ENCODE measurements around the gene SH3BP2.

SH3BP2 gene

GRCh38 chr4:2823301-2823670, 30.4 kb downstream of the SH3BP2 start:
- Histone ChIP-seq H3K9ac (ENCODE audit: low read length) (no peak overlapping the region), H3K79me2 (ENCODE audit: insufficient read depth, low read length) (no peaks in the 10 kb centered on the region), H3K4me1 (ENCODE audit: insufficient read depth, low read length, severe bottlenecking) (no peaks in the 10 kb centered on the region), H3K4me3 (ENCODE audit: low read depth, low read length, poor library complexity, severe bottlenecking) (no peak overlapping the region), H3K9me2 (ENCODE audit: low read depth, low read length) (no peaks in the 10 kb centered on the region), H3K27me3 (ENCODE audit: insufficient read depth, low read length) (no peaks in the 10 kb centered on the region), H3K4me2 (ENCODE audit: low read length) (no peak overlapping the region), H3K36me3 (ENCODE audit: insufficient read depth, low read length) (no peaks in the 10 kb centered on the region), H3F3A (ENCODE audit: insufficient read depth, low read length) (no peaks in the 10 kb centered on the region), H3K27ac (ENCODE audit: low read depth, low read length, poor library complexity, severe bottlenecking) (no peak overlapping the region), H4K20me1 (ENCODE audit: insufficient read depth, low read length) (no peaks in the 10 kb centered on the region), H3K9me3 (ENCODE audit: low read length) (no peaks in the 10 kb centered on the region), H2AFZ (ENCODE audit: low read length) (no peak overlapping the region)
- no peak for TF ChIP-seq EZH2 (IDR thresholded peaks at IDR 0.05; ENCODE audit: borderline replicate concordance, low read length)
- no peak for TF ChIP-seq CTCF (IDR thresholded peaks at IDR 0.05; ENCODE audit: low read length)

GRCh38 chr4:2823671-2824328, 30.9 kb downstream of the SH3BP2 start:
- Histone ChIP-seq H3K27ac (ENCODE audit: low read depth, low read length, poor library complexity, severe bottlenecking) (no peak overlapping the region), H3K4me2 (ENCODE audit: low read length) (no peak overlapping the region), H3K4me1 (ENCODE audit: insufficient read depth, low read length, severe bottlenecking) (no peaks in the 10 kb centered on the region), H3K36me3 (ENCODE audit: insufficient read depth, low read length) (no peaks in the 10 kb centered on the region), H3K4me3 (ENCODE audit: low read depth, low read length, poor library complexity, severe bottlenecking) (no peak overlapping the region), H3K9me3 (ENCODE audit: low read length) (no peaks in the 10 kb centered on the region), H2AFZ (ENCODE audit: low read length) (no peak overlapping the region), H3F3A (ENCODE audit: insufficient read depth, low read length) (no peaks in the 10 kb centered on the region), H3K79me2 (ENCODE audit: insufficient read depth, low read length) (no peaks in the 10 kb centered on the region), H4K20me1 (ENCODE audit: insufficient read depth, low read length) (no peaks in the 10 kb centered on the region), H3K9me2 (ENCODE audit: low read depth, low read length) (no peaks in the 10 kb centered on the region), H3K9ac (ENCODE audit: low read length) (no peak overlapping the region), H3K27me3 (ENCODE audit: insufficient read depth, low read length) (no peaks in the 10 kb centered on the region)
- TF ChIP-seq CTCF (IDR thresholded peaks at IDR 0.05; ENCODE audit: low read length) (no peak), EZH2 (IDR thresholded peaks at IDR 0.05; ENCODE audit: borderline replicate concordance, low read length) (no peak)

- Histone ChIP-seq H4K20me1 (ENCODE audit: insufficient read depth, low read length) (no peaks in the 10 kb centered on the region), H3K79me2 (ENCODE audit: insufficient read depth, low read length) (no peaks in the 10 kb centered on the region), H3K9ac (ENCODE audit: low read length) (no peak overlapping the region), H3K9me2 (ENCODE audit: low read depth, low read length) (no peaks in the 10 kb centered on the region), H3K27ac (ENCODE audit: low read depth, low read length, poor library complexity, severe bottlenecking) (no peak overlapping the region), H3K36me3 (ENCODE audit: insufficient read depth, low read length) (no peaks in the 10 kb centered on the region), H3K27me3 (ENCODE audit: insufficient read depth, low read length) (no peaks in the 10 kb centered on the region), H3K9me3 (ENCODE audit: low read length) (no peaks in the 10 kb centered on the region), H2AFZ (ENCODE audit: low read length) (no peak overlapping the region), H3K4me1 (ENCODE audit: insufficient read depth, low read length, severe bottlenecking) (no peaks in the 10 kb centered on the region), H3K4me3 (ENCODE audit: low read depth, low read length, poor library complexity, severe bottlenecking) (no peak overlapping the region), H3F3A (ENCODE audit: insufficient read depth, low read length) (no peaks in the 10 kb centered on the region), H3K4me2 (ENCODE audit: low read length) (no peak overlapping the region)
- TF ChIP-seq EZH2 (IDR thresholded peaks at IDR 0.05; ENCODE audit: borderline replicate concordance, low read length) (no peak), CTCF (IDR thresholded peaks at IDR 0.05; ENCODE audit: low read length) (no peak)
Measured at GRCh38 chr4:2824329-2824835, 31.5 kb downstream of the SH3BP2 start.
